Stimulated activated CD8-positive, alpha-beta memory T cell treated with anti-CD3 and anti-CD28 coated beads, Interleukin-4, amount 100 ng/mL, for 48 hours (primary cell): Measurements from ENCODE around the gene PACC1.

Source experiments
- DNase-seq: peaks from one replicate; pipeline ENCODE4 v3.0.0-alpha.2; 2020

Gene PACC1

DNA sequence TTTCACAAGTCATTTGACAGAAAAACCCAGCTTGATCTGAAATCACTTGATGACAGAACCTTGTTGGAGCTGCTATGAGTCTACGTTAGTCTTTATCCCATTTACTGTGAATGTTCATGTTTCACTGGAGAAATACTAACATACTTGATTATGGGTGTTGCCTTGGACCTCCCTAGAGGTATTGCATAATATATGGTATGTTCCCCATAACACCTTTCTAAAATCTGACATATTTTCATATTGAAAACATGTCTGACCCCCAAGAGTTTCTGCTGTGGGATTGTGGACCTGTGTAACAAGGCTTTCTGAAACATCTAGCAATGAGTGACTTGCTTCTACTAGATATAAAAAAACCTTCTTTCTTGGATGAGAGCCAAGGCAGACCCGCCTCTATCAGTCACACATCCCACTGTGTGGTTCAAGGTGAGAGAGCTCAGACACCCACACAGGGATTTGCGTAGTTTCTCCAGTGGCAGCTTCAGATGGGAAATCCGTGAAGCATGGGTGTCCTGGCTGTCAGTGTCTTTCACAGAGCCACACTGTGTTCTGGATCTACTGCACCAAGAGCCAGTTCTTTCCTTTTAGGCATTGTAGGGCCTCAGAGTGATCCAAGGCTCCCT, 22.6 kb upstream of the PACC1 start:
- DNase-seq, result no peak

DNA sequence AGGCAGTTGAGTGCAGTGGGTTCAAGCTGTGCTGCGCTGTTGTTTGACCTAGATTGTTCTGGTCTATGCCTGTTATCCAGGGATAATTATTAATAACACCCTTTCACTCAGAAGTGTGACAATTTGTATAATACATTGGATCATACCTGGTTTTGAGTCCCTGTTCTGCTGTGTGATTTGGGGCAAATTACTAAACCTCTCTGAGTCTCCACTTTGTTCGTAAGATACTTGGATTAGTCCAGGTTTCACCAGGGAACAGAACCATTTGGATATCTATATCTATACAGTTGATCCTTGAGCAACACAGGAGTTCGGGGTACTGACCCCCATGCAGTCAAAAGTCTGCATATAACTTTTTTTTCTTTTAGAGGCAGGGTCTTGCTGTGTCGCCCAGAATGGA, 20.3 kb upstream of the PACC1 start:
- no peak for DNase-seq

DNA sequence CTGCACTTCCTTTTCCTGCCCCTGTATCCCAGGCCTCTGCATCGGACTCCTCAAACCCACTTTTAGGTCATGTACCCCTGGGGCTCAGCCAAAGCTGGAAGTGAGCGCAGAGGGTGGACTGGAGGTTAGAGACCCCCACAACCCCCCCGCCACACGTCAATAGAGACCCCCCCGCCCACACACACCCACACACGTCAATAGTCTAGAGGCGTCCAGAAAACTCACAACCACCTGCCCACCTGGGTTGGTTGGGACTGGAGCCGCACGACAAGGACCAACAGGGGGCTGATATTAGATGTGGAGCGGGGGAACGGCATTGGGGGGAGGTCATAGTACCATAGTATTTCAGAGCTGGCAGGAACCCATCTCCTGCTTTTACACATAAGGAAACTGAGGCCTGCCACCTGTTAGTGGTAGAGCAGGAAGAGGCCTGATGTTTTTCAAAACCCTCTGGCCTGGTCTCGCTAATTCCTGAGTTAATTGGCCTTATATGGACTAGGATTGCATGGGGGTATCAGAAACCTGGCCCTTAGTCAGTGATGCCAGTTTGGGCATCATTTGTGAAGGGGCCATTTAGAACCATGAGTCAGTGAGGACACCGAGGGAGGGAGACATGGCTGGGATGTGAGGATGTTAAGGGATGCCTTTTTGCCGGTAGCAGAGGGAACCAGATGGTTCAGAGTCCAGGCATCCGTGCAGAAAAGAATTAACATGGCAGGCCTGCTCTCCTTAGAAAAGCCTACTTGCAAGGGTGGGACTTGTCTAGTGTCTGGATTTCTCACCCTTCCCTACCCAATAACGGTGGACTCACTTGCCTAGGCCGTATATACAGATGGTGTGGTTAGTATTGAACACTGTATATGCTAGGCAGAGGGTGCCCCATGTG, 19.1 kb upstream of the PACC1 start:
- no peak for DNase-seq

DNA sequence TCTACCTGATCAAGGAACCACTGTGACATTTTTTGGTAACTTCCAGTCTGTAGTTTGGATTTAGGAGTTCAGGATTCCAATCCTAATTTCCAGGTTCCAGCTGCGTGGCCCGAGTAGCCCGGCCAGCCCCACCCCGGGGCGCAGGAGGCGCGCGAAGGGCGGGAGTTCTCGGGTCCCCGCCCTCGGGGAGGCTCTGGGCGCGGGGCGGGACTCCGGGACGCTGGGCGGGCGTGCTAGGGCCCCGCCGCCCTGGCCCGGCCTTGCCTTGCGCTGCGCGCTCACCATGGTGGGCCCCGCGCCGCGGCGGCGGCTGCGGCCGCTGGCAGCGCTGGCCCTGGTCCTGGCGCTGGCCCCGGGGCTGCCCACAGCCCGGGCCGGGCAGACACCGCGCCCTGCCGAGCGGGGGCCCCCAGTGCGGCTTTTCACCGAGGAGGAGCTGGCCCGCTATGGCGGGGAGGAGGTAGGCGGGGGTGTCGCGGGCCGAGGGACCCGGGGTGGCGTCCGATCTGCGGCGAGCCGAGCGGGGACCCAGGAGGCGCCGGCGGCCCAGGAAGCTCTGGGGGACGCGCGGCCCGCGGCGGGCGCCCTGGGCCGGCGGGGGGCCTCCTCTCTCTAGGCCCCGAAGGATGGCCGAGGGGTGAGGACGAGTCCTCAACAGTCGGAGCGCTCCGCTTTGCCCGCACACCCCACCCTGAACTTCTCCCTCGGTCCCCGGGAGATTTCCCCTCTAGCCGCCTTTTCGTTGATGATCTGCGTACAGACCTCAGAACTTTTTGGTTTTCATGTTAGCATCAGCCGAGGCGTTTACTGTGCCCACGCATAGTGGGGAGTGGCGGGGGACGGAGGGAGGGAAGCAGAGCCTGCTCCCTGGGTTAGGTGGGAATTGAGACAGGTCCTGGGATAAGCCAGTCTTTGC, 18.2 kb upstream of the PACC1 start, which contains the start of gene NENF:
Gene NENF (plus strand): TSS at position 260 of the 916 bp plus-strand sequence. CDS start 24 bp downstream, at position 284.
- DNase-seq, result peak; percentile 84

DNA sequence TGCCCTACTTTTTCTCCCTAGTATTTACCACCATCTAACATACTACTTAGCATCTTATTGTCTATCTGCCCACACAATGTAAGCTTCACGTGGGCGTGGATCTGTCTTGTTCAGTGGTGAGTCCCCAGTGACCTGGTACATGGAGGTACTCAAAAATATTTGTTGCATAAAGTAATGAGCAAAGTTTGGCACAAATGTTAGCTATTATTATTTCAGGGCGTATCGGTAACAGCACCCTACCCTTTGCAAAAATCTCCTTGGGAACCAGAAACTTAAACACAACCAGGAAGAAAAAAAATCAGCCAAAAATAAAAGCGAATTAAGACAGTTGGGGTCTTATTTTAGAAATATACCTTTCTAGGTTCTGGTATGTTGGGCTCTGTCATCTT, 17.6 kb upstream of the PACC1 start:
- DNase-seq, result no peak

DNA sequence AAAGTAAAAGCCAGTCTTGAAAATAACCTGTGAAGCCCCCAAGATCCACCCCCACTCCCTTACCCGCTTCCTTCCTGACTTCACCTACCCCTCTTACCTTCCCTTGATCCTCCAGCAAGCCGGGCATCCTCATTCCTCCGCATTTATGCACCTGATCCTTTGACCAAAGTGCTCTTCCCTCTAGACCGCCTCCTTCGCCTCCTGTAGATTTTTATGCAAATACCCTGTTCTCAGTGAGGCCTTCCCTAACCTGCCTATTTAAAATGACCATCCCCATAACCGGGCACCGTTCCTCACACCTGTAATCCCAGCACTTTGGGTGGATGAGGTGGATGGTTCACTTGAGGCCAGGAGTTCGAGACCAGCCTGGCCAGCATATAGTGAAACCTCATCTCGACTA, 17.0 kb upstream of the PACC1 start:
- DNase-seq, result no peak

DNA sequence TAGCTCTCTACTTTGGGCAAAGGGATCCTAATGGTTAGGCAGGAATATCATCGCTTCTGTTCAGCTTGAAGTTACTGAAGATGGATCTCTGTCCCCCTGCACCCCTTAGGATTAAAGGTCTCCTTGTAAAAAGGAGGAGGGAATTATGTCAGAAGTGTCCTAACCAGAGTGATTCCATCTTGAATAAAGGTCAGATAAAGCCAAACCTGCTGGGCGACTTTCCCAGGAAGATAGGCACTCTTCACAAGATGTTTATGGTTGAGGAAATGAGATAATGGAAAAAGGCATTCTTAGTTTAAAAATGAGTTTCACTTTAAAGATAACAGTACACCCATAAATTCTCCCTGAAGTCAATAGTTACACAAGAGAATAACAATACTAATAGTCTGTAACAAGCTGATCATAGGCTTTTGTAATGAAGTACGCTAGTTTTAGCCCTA, 16.3 kb upstream of the PACC1 start:
- no peak for DNase-seq

DNA sequence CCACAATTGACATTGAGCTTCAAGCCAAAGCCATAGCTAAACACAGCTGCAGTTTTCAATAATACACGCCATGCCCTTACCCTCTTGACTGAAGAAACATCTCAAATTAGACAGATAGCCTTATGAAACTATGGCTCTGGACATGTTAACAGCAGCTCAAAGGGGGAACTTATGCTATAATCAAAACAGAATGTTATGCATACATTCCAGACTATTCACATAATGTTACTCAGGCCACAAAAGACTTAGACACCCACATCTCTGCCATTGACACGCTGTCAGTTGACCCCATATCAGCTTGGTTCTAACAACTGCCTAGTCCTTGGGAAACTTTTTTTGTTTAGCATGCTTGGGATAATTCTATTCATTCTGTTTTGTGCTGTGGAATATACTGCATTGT, 15.7 kb upstream of the PACC1 start:
- DNase-seq, result no peak

DNA sequence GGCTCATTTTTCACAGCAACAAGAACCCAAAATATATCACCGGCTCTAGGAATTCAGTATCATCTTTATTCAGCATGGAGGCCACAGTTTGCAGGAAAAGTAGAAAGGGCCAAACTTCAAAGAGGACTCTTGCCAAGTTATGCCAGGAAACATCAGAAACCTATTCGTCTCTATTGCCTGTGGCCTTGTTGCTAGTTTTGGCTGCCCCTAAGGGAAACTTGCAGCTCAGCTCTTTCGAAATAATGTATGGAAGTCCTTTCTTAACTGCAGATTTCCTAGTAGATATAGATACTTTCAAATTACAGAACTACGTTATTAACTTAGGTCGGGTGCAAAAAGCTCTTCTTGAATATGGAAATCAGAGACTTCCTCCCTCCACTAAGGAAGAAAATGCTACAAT, 13.8 kb upstream of the PACC1 start:
- DNase-seq, result no peak

DNA sequence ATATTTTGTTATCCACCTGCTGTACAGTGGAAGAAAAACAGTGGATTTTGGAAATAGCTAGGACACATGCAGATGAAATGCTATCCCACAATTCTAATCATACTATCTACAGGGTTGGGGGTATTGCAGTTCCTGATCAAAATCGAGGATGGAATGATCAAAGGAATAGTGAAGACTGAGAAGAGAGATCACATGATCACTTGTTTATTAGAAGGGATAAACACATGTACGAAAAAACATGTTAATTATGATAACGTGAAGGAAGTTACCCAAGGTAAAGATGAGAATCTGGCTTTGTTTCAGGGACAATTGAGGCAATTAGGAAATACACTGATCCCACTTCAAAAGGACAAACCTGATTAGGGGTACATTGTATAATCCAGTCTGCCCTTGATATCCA, 9.2 kb upstream of the PACC1 start:
- no peak for DNase-seq

DNA sequence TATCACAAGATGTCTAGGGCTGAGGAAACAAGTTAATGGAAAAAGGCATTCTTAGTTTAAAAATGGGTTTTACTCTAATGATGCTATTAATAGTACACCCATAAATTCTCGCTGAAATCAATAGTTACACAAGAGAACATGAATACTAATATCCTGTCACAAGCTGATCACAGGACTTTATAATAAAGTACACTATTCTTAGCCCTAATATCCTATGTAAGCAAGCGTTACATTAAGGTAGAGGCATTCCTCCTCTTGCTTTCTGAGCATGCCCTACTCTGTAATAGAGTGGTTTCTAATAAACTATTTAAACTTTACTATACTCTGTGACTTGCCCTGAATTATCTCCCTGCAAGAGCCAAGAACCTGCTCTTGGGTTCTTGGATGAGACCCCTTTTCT, 6.5 kb upstream of the PACC1 start:
- no peak for DNase-seq

DNA sequence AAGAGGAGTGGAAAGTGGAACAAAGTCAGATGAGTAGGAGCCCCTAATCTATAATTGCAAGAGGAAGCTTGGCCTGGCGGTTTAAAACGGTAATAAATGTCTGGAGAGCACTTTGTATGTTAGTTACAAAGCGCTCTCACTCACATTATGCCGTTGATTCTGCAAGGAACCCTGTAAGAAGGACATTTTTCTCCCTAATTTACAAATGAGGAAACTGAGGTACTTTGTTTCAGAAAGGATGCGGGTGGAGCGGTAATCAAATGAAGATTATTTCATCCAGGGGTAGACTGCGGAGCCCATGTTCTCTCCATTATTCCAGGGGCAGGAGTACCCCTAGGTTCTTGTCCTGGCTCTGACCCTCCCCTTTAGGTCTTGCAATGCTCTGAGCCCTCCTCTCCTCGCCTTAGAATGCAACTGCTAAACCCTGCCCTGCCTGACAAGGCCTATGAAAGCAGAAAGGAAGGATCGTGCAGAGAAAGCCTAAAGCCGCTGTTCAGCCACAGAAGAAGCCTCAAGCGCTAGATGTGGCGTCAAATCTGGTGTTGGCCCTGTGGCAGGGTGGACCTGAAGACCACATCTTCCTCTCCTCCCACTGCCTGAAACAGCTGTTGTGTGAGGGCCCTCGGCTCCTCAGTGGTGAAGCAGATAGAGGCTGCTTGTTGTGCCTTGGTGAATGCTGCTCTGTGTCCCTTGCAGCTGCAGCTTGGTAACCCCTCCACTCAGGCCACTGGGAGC, 588 bp upstream of the PACC1 start:
- DNase-seq, result no peak

DNA sequence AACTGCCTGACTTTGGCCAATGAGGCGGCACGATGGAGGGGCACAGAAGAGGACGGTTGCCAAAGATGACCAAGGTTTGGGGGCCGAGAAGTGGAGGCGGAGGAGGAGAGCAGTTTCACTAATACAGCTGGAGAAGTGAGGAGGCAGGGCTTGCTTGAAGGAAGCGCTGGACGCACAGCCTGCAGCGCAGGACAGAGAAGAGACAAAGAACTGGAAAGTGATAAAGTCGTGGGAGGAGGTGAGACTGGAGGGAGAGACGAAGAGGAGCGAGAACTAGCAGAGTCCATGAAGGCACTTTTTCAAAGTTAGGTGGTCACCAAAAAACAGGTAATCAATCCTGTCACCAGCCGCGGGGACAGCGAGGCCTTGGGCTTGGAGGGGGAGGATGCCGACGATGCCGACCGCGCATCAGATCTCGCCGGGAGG, 771 bp downstream of the PACC1 start:
- DNase-seq, result no peak

DNA sequence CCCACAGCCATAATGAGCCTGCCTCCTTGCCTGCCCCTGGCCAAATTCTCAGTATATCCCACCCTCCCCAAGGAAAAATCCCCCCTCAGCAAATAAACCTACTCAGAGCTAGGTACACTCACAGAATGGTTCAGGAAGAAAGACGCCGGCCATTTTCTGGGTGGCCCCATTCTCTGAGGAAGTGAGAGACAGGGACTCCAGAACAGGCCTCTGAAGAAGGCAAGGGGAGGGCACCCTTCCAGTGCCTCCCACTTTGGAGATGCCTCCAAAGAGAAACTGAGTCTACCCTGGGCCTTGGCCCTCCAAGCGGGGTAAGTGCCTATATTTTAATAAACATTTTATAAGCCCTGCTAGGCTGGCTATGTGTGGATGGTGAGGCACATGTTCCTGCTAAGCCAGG, 2.3 kb downstream of the PACC1 start:
- no peak for DNase-seq

DNA sequence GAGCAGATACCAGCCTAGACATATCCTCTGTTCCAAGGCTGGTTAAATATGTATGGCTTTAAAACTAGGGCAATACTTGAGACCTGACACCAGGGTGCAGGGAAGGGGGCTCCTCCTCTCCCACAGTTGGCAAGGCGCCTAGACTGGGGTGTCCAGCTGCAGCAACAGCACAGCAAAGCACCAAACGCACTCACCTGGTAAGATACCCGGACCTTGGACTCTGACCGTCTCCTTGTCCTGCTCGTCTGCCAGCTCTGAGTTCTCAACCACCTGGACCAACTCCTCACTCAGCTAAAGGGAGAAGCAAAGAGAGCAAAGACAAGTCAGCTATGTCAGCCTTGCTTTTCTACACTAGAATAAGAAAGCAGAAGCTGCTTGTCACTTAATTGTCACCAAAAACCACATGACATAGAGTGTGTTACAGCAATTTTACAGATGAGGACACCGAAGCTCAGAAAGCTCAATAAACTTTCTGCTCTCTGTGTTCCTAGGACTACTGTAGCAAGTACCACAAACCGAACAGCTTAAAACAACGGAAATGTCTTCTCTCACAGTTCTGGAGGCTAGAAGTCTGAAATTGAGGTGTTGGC, 4.4 kb downstream of the PACC1 start:
- no peak for DNase-seq

DNA sequence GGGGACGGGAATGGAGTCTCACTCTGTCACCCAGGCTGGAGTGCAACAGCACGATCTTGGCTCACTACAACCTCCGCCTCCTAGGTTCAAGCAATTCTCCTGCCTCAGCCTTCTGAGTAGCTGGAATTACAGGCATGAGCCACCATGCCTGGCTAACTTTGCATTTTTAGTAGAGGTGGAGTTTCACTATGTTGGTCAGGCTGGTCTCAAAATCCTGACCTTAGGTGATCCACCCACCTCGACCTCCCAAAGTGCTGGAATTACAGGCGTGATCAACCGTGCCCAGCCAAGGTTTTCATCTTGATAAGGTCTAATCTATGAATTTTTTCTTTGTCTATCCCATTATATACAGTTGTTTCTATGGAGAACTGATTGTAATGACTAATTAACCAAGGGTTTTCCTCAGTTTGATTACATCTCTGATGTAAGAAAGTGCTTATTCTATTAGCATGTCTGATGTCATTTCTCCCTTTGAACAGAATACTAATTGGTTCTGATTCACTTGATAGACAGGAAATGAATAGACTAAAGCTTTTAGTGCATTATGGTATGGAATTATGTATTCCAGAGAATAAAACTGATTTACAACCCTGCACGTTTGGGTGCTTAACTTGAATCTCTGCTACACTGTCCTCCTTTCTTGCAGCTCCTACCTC, 11.9 kb downstream of the PACC1 start:
- DNase-seq, result no peak

DNA sequence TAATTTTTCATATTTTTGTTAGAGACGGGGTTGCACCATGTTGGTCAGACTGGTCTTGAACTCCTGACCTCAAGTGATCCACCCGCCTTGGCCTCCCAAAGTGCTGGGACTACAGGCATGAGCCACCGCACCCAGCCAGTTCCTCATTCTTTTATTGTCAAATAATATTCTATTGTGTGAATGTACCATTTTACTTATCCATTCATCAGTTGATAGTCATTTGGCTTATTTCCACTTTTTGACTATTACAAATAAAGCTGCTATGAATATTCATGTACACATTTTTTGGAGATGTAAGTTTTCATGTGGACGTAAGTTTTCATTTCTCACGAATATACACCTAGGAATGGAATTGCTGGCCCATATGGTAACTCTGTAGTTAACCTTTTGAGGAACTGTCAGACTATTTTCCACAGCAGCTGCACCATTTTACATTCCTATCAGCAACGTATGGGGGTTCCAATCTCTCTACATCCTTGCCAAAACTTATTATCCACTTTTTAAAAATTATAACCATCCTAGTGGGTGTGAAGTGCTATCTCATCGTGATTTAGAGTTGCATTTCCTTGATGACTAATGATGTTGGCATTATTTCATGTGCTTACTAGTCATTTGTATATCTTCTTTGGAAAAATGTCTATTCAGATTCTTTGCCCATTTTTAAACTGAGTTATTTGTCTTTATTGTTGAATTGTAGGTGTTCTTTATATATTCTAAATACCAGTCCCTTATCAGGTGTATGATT, 12.7 kb downstream of the PACC1 start:
- DNase-seq, result no peak

DNA sequence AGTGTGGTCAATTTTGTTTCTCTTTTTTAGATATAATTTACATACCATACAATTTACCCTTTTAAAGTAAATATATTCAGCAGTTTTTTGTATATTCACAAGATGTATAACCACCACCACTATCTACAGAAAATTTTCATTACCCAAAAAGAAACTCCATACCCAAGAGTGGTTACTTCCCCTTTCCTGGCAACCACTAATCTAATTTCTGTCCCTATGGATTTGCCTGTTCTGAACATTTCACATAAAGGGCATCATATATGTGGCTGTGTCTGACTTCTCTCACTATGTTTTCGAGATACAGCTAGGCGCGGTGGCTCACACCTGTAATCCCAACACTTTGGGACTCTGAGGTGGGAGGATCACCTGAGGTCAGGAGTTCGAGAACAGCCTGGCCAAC, 13.6 kb downstream of the PACC1 start:
- no peak for DNase-seq

DNA sequence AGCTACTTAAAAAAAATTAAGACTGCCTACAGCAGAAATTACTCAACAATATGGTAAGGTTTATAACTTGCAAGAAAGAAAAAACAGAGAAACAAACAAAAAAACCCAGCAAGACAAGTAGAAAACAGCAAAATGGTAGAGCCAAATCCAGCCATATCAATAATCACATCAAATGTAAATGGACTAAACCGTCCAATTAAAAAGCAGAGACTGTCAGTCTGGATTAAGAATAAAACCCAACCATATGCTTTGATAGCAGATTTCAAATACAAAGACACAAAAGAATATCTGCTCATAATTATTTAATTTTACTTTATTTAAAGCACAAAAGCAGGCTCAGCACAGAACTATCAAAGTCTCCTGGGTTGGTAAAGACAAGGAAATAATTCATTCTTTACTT, 17.5 kb downstream of the PACC1 start:
- DNase-seq, result no peak

DNA sequence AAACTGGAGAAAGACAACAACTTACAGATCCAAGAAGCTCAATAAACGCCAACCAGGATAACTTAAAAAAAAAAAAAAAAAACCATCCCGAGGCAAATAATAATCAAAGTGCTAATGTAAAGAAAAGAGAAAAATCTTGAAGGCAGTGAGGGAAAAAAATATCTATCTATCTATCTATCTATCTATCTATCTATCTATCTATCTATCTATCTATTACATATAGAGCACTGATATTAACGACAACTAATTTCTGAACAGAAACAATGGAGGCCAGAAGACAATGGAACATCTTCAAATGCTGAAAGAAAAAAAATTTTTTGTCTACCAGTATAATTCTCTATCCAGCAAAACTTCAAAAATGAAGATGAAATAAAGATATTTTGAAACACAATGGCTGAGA, 18.0 kb downstream of the PACC1 start:
- DNase-seq, result no peak
